Fibroblast of villous mesenchyme (primary cell): Measurements from ENCODE around the gene CBFA2T3. TPM values are rescaled to one million over a fixed set of nuclear protein-coding genes. Genes with fewer than 3 reads are reported as not detected.

Source experiments
- DNase-seq: peaks from one replicate; pipeline ENCODE4 v3.0.0-alpha.2; 2010; ENCODE audit warnings: low read depth
- H3K4me3 ChIP-seq: 2 replicates; pipeline ENCODE4 v1.5.1; 2011; ENCODE audit warnings: low read depth, mild to moderate bottlenecking, low read length
- total RNA-seq: library from RNA; depleted of rRNA; stranded (reverse); fragments of >200 nt; gene quantifications from 2 replicates; pipeline ENCODE4 v1.2.3, GENCODE V29; 2012
- TF ChIP-seq, protein P1 (sequence below): IDR thresholded peaks from 2 replicates; pipeline ENCODE4 v1.5.1; 2012; ENCODE audit warnings: low read depth, mild to moderate bottlenecking, low read length; ENCODE audit not compliant: insufficient read depth

Gene CBFA2T3
- total RNA-seq, 1 donor: not detected

DNA sequence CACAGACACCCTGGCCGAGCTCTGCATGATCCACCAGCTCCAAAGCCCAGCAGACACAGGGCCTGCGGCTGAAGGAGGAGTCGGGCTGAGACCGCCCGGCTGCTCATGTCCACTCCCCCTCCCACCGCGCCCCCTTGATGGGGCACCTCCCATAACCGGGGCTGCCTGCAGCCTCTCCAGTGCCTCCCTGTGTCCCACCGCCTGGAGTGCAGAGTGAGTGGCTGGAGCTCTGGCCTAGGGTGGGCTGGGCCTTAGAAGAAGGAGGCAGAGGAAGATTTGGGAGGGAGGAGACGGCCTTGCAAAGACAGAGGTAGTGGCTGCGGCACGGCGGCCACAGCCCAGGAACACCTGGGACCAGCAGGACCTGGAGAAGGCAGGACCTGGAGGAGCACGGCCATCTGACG lies 4.0 kb downstream of the CBFA2T3 start:
- no peak for DNase-seq
- TF ChIP-seq, protein P1, sequence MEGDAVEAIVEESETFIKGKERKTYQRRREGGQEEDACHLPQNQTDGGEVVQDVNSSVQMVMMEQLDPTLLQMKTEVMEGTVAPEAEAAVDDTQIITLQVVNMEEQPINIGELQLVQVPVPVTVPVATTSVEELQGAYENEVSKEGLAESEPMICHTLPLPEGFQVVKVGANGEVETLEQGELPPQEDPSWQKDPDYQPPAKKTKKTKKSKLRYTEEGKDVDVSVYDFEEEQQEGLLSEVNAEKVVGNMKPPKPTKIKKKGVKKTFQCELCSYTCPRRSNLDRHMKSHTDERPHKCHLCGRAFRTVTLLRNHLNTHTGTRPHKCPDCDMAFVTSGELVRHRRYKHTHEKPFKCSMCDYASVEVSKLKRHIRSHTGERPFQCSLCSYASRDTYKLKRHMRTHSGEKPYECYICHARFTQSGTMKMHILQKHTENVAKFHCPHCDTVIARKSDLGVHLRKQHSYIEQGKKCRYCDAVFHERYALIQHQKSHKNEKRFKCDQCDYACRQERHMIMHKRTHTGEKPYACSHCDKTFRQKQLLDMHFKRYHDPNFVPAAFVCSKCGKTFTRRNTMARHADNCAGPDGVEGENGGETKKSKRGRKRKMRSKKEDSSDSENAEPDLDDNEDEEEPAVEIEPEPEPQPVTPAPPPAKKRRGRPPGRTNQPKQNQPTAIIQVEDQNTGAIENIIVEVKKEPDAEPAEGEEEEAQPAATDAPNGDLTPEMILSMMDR: no peak
- no peak overlapping the region for H3K4me3 ChIP-seq

DNA sequence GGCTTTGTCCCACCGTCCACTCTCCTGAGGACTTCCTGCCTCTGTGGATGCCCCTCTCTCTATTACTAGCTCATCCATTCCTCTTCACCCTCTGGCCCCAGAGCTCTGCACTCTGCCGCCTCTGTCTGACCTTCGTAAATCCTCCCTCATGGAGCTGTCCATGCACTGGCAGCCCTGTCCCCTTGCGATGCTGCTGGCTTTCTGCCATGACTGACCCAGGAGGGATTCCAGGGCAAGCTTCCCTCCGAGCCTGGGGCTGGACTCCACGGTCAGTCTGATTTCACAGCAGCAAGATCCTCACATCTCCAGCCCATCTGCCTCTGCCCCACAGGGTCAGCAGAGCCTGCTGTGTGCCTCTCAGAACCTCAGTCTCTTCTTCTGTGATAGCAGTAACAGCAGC lies 4.7 kb downstream of the CBFA2T3 start:
- H3K4me3 ChIP-seq: no peak overlapping the region
- TF ChIP-seq, protein P1: no peak
- DNase-seq: no peak

DNA sequence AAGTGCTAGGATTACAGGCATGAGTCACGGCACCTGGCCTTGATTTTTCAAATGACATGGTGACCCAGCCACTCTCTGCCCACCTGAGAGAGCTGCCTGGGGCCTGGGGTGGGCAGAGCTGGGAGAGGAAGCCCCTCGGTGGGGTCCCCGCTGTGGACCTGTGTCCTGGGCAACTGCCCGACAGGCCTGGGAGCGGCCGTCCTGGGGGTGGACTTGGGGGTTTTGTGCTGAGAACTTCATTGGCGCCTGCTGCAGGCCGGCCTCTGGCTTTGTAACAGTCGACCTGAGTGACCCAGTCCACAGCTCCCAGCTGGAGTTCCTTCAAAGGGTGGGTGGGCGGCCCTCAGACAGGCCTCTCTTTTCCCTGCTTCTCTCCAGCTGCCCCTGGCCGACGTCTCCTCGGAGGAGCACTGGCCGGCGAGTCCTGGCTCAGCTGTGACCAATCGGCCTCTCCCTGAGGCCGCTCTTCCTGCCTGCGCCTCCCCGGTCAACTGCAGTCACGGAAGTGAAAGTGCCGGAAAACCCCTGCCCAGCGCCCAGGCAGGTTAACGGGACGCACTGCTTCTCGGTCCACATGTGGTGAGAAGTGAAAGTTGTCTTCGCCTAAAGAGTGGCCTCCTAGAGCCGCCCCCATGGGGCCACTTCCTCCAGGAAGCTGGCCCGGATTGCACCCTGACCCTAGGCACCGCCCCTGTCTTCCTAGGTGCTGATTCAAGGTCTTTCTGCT lies 5.5 kb downstream of the CBFA2T3 start:
- no peak overlapping the region for H3K4me3 ChIP-seq
- no peak for DNase-seq
- TF ChIP-seq, protein P1: no peak

DNA sequence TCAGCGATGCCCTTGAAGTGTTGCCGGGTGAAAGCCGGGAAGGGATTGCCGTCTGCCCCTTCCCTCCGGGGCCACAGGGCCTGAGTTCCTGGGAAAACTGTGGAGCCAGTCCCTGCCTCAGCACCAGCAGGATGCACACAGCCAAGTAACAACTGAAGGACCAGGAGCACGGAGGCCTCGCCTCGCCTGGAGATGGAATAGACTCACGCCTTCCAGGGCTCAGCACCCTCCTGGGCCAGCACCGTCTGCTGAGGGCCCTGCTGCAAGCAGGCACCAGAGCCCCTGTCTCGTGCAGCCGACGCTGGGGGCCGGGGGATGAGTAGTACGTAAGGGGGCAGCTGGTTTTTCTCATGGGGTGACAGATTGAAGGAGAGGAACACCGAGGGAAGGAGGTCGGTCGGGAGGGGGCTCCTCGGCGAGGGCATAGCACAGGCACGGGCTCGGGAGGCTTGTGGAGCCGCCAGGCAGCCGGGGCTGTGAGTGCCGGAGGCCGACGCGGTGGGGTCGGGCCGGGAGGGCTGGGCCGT lies 6.4 kb downstream of the CBFA2T3 start:
- TF ChIP-seq, protein P1: no peak
- no peak for DNase-seq
- H3K4me3 ChIP-seq: no peak overlapping the region

DNA sequence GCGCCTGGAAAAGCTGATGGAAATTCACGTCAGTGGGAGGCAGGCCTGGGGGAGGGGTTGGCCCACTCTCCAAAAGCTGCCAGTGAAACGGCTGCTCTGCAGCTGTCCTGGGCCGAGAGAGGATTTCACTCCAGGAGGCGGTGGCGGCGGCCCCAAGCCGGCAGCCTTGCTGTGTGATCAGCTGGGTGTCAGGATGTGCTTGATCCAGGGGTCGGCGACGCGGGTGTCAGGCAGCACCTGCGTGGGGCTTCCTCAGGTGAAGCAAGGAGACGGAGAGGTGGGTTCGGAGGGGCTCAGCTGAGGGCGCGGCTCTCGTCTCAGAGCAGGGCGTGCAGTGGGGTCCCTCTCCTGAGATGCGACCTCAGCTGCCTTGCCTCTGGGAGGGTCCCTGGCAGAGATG lies 7.0 kb downstream of the CBFA2T3 start:
- no peak for DNase-seq
- TF ChIP-seq, protein P1: no peak
- H3K4me3 ChIP-seq: no peak overlapping the region

DNA sequence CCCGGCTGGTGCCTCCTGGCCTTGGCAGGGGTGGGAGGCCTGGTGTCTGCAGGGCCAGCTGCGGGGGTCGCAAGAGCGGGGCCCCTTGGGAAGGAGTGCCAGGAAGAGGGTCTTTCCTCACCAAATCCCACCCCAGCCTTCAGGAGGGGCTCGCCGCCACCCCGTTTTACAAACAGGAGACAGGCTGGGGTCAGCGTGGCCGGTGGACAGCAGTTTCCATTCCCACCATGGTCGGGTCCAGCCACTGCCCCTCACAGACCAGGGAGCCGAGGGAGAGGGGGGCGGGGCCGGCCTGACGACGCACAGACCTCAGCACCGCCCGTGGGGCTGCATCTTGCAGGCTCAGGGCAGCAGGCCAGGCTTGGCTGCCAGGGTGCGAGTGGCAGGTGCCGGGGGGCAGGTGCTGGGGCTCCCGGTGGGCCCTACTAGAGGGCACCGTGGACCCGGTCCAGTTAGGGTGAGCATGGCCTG lies 7.6 kb downstream of the CBFA2T3 start:
- TF ChIP-seq, protein P1: no peak
- DNase-seq: no peak
- H3K4me3 ChIP-seq: no peak overlapping the region
